Activated B cell treated with CpG ODN at 0.5 μM for 24 hours (primary cell): Measurements from ENCODE around the gene PHRF1. TPM values are rescaled to one million over a fixed set of nuclear protein-coding genes. Genes with fewer than 3 reads are reported as not detected.
A peak's percentile ranks its signal among the peaks of the same experiment; 100 is the strongest.

ENCODE experiments used
- ATAC-seq: fragments of 200-7000 bp; cut with Tn5 transposase; one replicate; pipeline ENCODE4 v1.10.0; 2021; ENCODE audit warnings: low read depth, mild to moderate bottlenecking, moderate library complexity
- CTCF ChIA-PET: fragments of 350-600 bp; sonication (Branson Sonifier 250); formaldehyde crosslinking; loops from one replicate; lab custom pipeline; 2021; ENCODE audit warnings: antibody characterized with exemption; lab: Charles Lee
- POLR2A ChIA-PET: fragments of 350-600 bp; sonication (Branson Sonifier 250); formaldehyde crosslinking; loops from one replicate; lab custom pipeline; 2021; ENCODE audit warnings: antibody characterized with exemption; lab: Charles Lee
- DNase-seq: peaks from one replicate; pipeline ENCODE4 v3.0.0; 2022
- H3K27ac Mint-ChIP-seq: one replicate; pipeline ENCODE4 v1.8.0; 2020; ENCODE audit warnings: mixed read lengths
- H3K27me3 Mint-ChIP-seq: one replicate; pipeline ENCODE4 v1.8.0; 2021; ENCODE audit warnings: mixed read lengths
- H3K36me3 Mint-ChIP-seq: one replicate; pipeline ENCODE4 v1.8.0; 2021; ENCODE audit warnings: low read depth, mixed read lengths
- H3K4me1 Mint-ChIP-seq: one replicate; pipeline ENCODE4 v1.8.0; 2021; ENCODE audit warnings: mixed read lengths
- H3K4me3 Mint-ChIP-seq: one replicate; pipeline ENCODE4 v1.8.0; 2020; ENCODE audit warnings: mild to moderate bottlenecking, mixed read lengths
- H3K9me3 Mint-ChIP-seq: one replicate; pipeline ENCODE4 v1.8.0; 2020; ENCODE audit warnings: mixed read lengths
- CTCF ChIP-seq: fragments of 200-600 bp; IDR thresholded peaks from one replicate; pipeline ENCODE4 v1.8.0; 2022; ENCODE audit warnings: antibody characterized with exemption, mild to moderate bottlenecking
- intact Hi-C: fragments of 100-400 bp; cut with micrococcal nuclease; formaldehyde crosslinking; loops from one replicate; pipeline ENCODE4 v1.15.1; 2024
- total RNA-seq: library from RNA; stranded (reverse); gene quantifications from 2 replicates; pipeline ENCODE4 v1.2.3, GENCODE V29; 2022

Gene PHRF1
- total RNA-seq, 1 donor from 2014 or later: 49.6 TPM

DNA sequence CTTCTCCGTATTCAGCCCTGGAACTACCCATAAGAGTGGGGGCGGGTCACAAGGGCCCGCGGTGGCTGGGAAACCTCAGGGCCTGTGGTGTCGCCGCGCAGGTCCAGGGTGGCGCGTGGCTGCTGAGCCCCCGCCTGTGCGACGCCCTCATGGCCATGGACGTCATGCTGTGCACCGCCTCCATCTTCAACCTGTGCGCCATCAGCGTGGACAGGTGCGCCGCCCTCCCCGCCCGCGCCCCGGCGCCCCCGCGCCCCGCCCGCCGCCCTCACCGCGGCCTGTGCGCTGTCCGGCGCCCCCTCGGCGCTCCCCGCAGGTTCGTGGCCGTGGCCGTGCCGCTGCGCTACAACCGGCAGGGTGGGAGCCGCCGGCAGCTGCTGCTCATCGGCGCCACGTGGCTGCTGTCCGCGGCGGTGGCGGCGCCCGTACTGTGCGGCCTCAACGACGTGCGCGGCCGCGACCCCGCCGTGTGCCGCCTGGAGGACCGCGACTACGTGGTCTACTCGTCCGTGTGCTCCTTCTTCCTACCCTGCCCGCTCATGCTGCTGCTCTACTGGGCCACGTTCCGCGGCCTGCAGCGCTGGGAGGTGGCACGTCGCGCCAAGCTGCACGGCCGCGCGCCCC lies 63.2 kb downstream of the PHRF1 start:
- Mint-ChIP-seq H3K36me3 (peaks cover 5% of the 10 kb centered on the region), H3K4me1 (peaks cover 24% of the 10 kb centered on the region), H3K27ac (no peak overlapping the region), H3K27me3 (peaks cover 23% of the 10 kb centered on the region), H3K9me3 (no peaks in the 10 kb centered on the region), H3K4me3 (no peak overlapping the region)
- peak; percentile 15 for ATAC-seq
- POLR2A ChIA-PET: no interaction called here
- intact Hi-C loops: no loop called here
- CTCF ChIA-PET: no interaction called here
- no peak for TF ChIP-seq CTCF
- DNase-seq: no peak

- H3K4me1 Mint-ChIP-seq: peaks cover 24% of the 10 kb centered on the region
- no peak overlapping the region for H3K27ac Mint-ChIP-seq
- peaks cover 7% of the 10 kb centered on the region for H3K36me3 Mint-ChIP-seq
- intact Hi-C loops: no loop called here
- CTCF ChIA-PET: no interaction called here
- ATAC-seq: peak; percentile 56
- peaks cover 23% of the 10 kb centered on the region for H3K27me3 Mint-ChIP-seq
- H3K9me3 Mint-ChIP-seq: no peaks in the 10 kb centered on the region
- no peak for DNase-seq
- peak overlapping the region; percentile 56 for H3K4me3 Mint-ChIP-seq
- TF ChIP-seq CTCF: no peak
- POLR2A ChIA-PET: interaction anchor here (1.6 kb wide), 1 partner anchor 24 kb away, joined by 4 read pairs; the partner anchor contains the start of gene IRF7
Observed at GRCh38 chr11:640021-640706, 63.9 kb downstream of the PHRF1 start.

- CTCF ChIA-PET: interaction anchor here (1.4 kb wide), 1 partner anchor 20 kb away, joined by 3 read pairs; no protein-coding TSS in a partner anchor
- POLR2A ChIA-PET: interaction anchor here (0.6 to 1.6 kb wide), 2 partner anchors 26 to 103 kb away, joined by 4 to 9 read pairs; partner anchors contain the start of gene IRF7
- ATAC-seq (no peak), DNase-seq (no peak)
- Mint-ChIP-seq H3K36me3 (peaks cover 8% of the 10 kb centered on the region), H3K4me1 (peaks cover 27% of the 10 kb centered on the region), H3K4me3 (no peak overlapping the region), H3K27me3 (peaks cover 15% of the 10 kb centered on the region), H3K9me3 (no peaks in the 10 kb centered on the region), H3K27ac (no peak overlapping the region)
- intact Hi-C loops: no loop called here
- no peak for TF ChIP-seq CTCF
Observed at GRCh38 chr11:641806-642370, 65.6 kb downstream of the PHRF1 start.

DNA sequence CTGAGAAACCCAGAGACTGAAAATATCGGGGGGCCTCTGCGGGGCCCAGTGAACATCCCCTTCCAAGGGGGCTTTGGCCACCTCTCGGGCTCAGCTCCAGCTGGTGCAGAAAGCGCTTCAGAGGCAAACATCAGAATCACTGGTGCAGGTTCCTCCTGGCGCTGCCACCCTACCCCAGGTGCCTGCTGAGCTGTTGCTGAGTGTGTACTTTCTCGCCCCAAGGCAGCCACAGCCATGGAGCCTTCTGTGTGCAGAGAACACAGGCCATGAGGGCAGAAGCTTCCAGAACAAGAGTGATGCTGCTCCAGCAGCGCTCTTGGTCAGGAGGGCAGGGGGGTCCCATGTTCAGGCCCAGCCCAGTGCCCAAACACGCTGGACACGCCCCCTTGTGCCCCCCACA lies 67.1 kb downstream of the PHRF1 start:
- POLR2A ChIA-PET: interaction anchor here (0.7 kb wide), 1 partner anchor 98 kb away, joined by 3 read pairs; no protein-coding TSS in a partner anchor
- intact Hi-C loops: no loop called here
- Mint-ChIP-seq H3K4me1 (peaks cover 21% of the 10 kb centered on the region), H3K27me3 (peaks cover 9% of the 10 kb centered on the region), H3K36me3 (peaks cover 12% of the 10 kb centered on the region), H3K27ac (no peak overlapping the region), H3K9me3 (no peaks in the 10 kb centered on the region), H3K4me3 (no peak overlapping the region)
- no peak for TF ChIP-seq CTCF
- ATAC-seq (no peak), DNase-seq (no peak)
- CTCF ChIA-PET: no interaction called here
